Activated gamma-delta T cell treated with anti-CD3 and anti-CD28 coated beads, Interleukin-2, amount 50 U/mL, for 16 hours (primary cell): Measurements from ENCODE around the gene LRIT1.

Source experiments
- DNase-seq: peaks from one replicate; pipeline ENCODE4 v3.0.0-alpha.2; 2020; ENCODE audit warnings: low read depth

LRIT1 gene

GRCh38 chr10:84193327-84193726 lies 48.0 kb downstream of the LRIT1 start:
- no peak for DNase-seq

GRCh38 chr10:84191106-84191505 lies 50.2 kb downstream of the LRIT1 start:
- no peak for DNase-seq

- DNase-seq, result no peak
These were observed 50.7 kb downstream of the LRIT1 start for GRCh38 chr10:84190621-84191020.

- DNase-seq, result no peak
These were observed 52.5 kb downstream of the LRIT1 start for GRCh38 chr10:84188815-84189214.

- no peak for DNase-seq
These were observed 55.7 kb downstream of the LRIT1 start for GRCh38 chr10:84185526-84186175.

- no peak for DNase-seq
These were observed 56.8 kb downstream of the LRIT1 start for GRCh38 chr10:84184517-84184916.

- DNase-seq, result no peak
These were observed 59.7 kb downstream of the LRIT1 start for GRCh38 chr10:84181631-84182030.
